Parathyroid adenoma (tissue), 2 donors: ENCODE results near the gene PCBP3.

Experiments
- H2AFZ ChIP-seq: fragments of 300-600 bp; sonication (generic); one replicate; pipeline ENCODE4 v1.7.0; 2017; ENCODE audit warnings: antibody characterized with exemption, mild to moderate bottlenecking
- H3K27ac ChIP-seq: fragments of 300-600 bp; sonication (generic); one replicate; pipeline ENCODE4 v1.7.0; 2017
- H3K27me3 ChIP-seq: fragments of 300-600 bp; sonication (generic); one replicate; pipeline ENCODE4 v1.7.0; 2017; ENCODE audit warnings: low read length; ENCODE audit not compliant: control insufficient read depth, insufficient read depth
- H3K36me3 ChIP-seq: fragments of 300-600 bp; sonication (generic); one replicate; pipeline ENCODE4 v1.7.0; 2017; ENCODE audit warnings: low read length; ENCODE audit not compliant: control insufficient read depth, insufficient read depth
- H3K4me1 ChIP-seq: fragments of 300-600 bp; sonication (generic); one replicate; pipeline ENCODE4 v1.7.0; 2017; ENCODE audit warnings: control low read depth
- H3K4me2 ChIP-seq: fragments of 300-600 bp; sonication (generic); one replicate; pipeline ENCODE4 v1.7.0; 2017; ENCODE audit warnings: low read length
- H3K4me3 ChIP-seq: fragments of 300-600 bp; sonication (generic); one replicate; pipeline ENCODE4 v1.7.0; 2017; ENCODE audit warnings: low read depth, low read length
- H3K79me2 ChIP-seq: fragments of 300-600 bp; sonication (generic); one replicate; pipeline ENCODE4 v1.7.0; 2017; ENCODE audit warnings: control low read depth
- H3K9ac ChIP-seq: fragments of 300-600 bp; sonication (generic); one replicate; pipeline ENCODE4 v1.7.0; 2017; ENCODE audit warnings: mild to moderate bottlenecking
- H3K9me3 ChIP-seq: fragments of 300-600 bp; sonication (generic); one replicate; pipeline ENCODE4 v1.7.0; 2017; ENCODE audit warnings: low read length; ENCODE audit not compliant: control insufficient read depth
- TF ChIP-seq, protein P1 (sequence below): fragments of 300-600 bp; sonication (generic); IDR thresholded peaks from one replicate; pipeline ENCODE4 v1.7.0; 2017; ENCODE audit warnings: antibody characterized with exemption, mild to moderate bottlenecking
- donor health status: primary hyperparathyroidism.

Gene PCBP3

GRCh38 chr21:45913418-45913765, 269.9 kb downstream of the PCBP3 start:
- Histone ChIP-seq H3K9ac (no peak overlapping the region), H3K27ac (no peak overlapping the region), H3K27me3 (no peaks in the 10 kb centered on the region), H3K4me1 (no peaks in the 10 kb centered on the region), H3K36me3 (no peaks in the 10 kb centered on the region), H3K79me2 (no peaks in the 10 kb centered on the region), H2AFZ (no peak overlapping the region), H3K9me3 (no peaks in the 10 kb centered on the region), H3K4me3 (no peak overlapping the region), H3K4me2 (no peak overlapping the region)
- TF ChIP-seq, protein P1, sequence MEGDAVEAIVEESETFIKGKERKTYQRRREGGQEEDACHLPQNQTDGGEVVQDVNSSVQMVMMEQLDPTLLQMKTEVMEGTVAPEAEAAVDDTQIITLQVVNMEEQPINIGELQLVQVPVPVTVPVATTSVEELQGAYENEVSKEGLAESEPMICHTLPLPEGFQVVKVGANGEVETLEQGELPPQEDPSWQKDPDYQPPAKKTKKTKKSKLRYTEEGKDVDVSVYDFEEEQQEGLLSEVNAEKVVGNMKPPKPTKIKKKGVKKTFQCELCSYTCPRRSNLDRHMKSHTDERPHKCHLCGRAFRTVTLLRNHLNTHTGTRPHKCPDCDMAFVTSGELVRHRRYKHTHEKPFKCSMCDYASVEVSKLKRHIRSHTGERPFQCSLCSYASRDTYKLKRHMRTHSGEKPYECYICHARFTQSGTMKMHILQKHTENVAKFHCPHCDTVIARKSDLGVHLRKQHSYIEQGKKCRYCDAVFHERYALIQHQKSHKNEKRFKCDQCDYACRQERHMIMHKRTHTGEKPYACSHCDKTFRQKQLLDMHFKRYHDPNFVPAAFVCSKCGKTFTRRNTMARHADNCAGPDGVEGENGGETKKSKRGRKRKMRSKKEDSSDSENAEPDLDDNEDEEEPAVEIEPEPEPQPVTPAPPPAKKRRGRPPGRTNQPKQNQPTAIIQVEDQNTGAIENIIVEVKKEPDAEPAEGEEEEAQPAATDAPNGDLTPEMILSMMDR = no peak

DNA sequence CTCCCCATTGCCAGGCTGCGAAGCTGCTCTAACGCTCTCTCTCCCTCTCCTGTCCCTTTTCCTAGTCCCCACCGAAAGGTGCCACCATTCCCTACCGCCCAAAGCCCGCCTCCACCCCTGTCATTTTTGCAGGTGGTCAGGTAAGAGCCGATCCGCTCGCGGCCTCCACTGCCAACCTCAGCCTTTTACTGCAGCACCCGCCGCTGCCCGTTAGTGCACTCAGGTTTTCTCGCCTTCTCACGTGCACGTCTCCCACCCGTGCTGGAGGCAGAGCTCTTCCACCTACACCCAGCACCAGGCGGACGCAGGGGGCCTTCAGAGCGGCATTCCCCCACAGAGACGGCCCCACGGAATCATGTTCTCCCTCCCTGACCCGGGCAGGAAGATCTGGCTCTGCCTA, 270.4 kb downstream of the PCBP3 start:
- no peak overlapping the region for H3K4me2 ChIP-seq
- H3K9me3 ChIP-seq = no peaks in the 10 kb centered on the region
- H3K27me3 ChIP-seq = no peaks in the 10 kb centered on the region
- H3K4me1 ChIP-seq = no peaks in the 10 kb centered on the region
- TF ChIP-seq, protein P1 = no peak
- no peak overlapping the region for H3K4me3 ChIP-seq
- no peak overlapping the region for H3K27ac ChIP-seq
- H2AFZ ChIP-seq = no peak overlapping the region
- H3K36me3 ChIP-seq = no peaks in the 10 kb centered on the region
- no peaks in the 10 kb centered on the region for H3K79me2 ChIP-seq
- no peak overlapping the region for H3K9ac ChIP-seq

DNA sequence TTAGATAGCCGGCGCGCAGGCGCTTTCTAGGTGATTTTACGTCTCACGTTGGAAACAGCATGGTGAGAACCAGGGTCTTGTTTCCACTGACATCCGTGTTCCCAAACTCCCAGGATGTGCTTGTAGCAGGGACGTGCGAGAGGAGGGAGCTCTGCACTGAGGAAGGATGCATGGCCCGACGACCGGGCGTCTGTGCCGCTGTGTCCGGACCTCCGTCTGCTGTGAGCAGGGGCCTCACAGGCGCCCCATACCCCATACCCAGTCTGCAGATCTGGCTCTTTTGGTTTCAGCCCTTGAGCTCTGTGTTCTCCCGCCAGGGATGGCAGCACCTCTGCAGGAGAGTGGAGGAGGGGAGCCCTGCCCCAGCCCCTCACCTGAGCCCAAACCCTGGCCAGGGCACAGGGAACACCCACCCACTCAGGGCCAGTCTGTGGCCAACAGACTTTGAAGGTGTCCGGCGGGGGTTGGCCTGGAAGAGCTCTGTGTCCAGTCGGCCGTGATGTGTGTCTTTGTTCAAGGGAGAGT, 270.9 kb downstream of the PCBP3 start:
- no peak overlapping the region for H3K4me2 ChIP-seq
- H3K79me2 ChIP-seq = no peaks in the 10 kb centered on the region
- no peaks in the 10 kb centered on the region for H3K9me3 ChIP-seq
- no peaks in the 10 kb centered on the region for H3K4me1 ChIP-seq
- no peak overlapping the region for H3K27ac ChIP-seq
- H3K36me3 ChIP-seq = no peaks in the 10 kb centered on the region
- no peak overlapping the region for H2AFZ ChIP-seq
- H3K4me3 ChIP-seq = no peak overlapping the region
- no peak overlapping the region for H3K9ac ChIP-seq
- TF ChIP-seq, protein P1 = no peak
- no peaks in the 10 kb centered on the region for H3K27me3 ChIP-seq

GRCh38 chr21:45916011-45916840, 272.7 kb downstream of the PCBP3 start:
- H3K4me2 ChIP-seq = no peak overlapping the region
- no peaks in the 10 kb centered on the region for H3K4me1 ChIP-seq
- no peaks in the 10 kb centered on the region for H3K9me3 ChIP-seq
- H3K36me3 ChIP-seq = no peaks in the 10 kb centered on the region
- no peak overlapping the region for H3K27ac ChIP-seq
- no peak overlapping the region for H3K9ac ChIP-seq
- H3K27me3 ChIP-seq = no peaks in the 10 kb centered on the region
- no peak overlapping the region for H3K4me3 ChIP-seq
- no peak overlapping the region for H2AFZ ChIP-seq
- TF ChIP-seq, protein P1 = no peak
- no peaks in the 10 kb centered on the region for H3K79me2 ChIP-seq

DNA sequence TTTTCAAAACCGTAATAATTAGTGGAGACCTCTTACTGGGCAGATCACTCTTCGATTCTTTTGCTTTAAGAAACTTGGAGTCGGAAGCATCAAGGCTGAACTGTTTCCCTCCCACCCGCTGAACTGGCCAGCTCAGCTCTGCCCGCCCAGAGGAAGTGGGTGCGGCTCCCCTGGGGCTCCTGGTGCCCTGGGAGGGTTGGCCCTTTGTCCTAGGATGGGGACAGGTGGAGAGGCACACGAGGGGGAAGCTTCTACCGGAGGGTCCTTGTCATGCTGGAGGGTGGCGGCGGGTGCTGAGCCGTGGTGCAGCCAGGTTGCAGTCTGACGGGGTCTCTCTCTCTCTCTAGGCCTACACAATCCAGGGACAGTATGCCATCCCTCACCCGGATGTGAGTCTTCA, 273.7 kb downstream of the PCBP3 start:
- TF ChIP-seq, protein P1 = no peak
- no peak overlapping the region for H2AFZ ChIP-seq
- H3K27ac ChIP-seq = no peak overlapping the region
- no peak overlapping the region for H3K4me2 ChIP-seq
- no peak overlapping the region for H3K9ac ChIP-seq
- no peaks in the 10 kb centered on the region for H3K27me3 ChIP-seq
- no peaks in the 10 kb centered on the region for H3K9me3 ChIP-seq
- H3K36me3 ChIP-seq = no peaks in the 10 kb centered on the region
- no peak overlapping the region for H3K4me3 ChIP-seq
- no peaks in the 10 kb centered on the region for H3K4me1 ChIP-seq
- H3K79me2 ChIP-seq = no peaks in the 10 kb centered on the region
